ENCODE results near the gene MDH2.
"Not testable (repeated sequence)": the region's sequence is repeated elsewhere in the genome, so short reads cannot be mapped to it uniquely, and the experiment has no call there.

Gene MDH2

DNA sequence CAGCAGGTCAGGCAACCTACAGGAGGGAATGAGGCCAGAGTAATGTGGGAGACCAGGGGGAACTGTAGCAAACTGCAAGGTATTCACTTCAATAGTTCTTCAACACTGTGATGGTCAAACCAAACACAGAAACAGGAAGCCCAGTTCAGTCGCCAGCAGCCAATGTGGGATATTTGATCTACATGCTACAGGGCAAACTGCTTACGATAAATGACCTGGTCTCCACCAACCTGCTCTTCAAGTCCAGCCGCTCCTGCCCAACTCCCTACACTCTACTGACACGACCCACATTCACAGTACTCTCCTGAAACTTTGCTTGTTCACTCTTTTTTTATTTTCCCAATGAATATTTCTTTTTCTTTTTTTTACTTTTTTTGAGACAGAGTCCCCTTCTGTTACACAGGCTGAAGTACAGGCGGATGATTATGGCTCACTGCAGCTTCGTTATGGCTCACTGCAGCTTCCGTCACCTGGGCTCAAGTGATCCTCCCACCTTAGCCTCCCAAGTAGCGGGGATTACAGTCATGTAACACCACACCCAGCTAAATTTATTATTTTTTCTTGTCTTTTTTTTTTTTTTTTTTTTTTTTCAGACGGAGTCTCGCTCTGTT lies 42.1 kb downstream of the MDH2 start:
- Histone ChIP-seq H3K4me1 (ENCODE audit: control insufficient read depth in 2 of 2, insufficient read depth in 1 of 2, low read depth in 1 of 2, low read length in 2 of 2) (no peaks in the 10 kb centered on the region), H4K8ac (ENCODE audit: low read depth, low read length) (no peak overlapping the region), H3K9me3 (replicated peaks in 1 of 2; ENCODE audit: control insufficient read depth in 2 of 2, insufficient read depth in 1 of 2, low read depth in 1 of 2, low read length in 2 of 2) (no peaks in the 10 kb centered on the region), H3K27me3 (ENCODE audit: control insufficient read depth in 3 of 3, insufficient read depth in 3 of 3, low read depth in 1 of 3, low read length in 3 of 3) (no peaks in the 10 kb centered on the region), H3K14ac (ENCODE audit: low read length) (no peak overlapping the region), H3K4ac (ENCODE audit: low read length) (no peak overlapping the region), H2BK12ac (ENCODE audit: low read length) (no peak overlapping the region), H4K91ac (ENCODE audit: low read depth, low read length, poor library complexity) (no peak overlapping the region), H3K9ac (ENCODE audit: low read depth, low read length, poor library complexity) (no peak overlapping the region), H3K23ac (ENCODE audit: low read depth, low read length, poor library complexity) (no peak overlapping the region), H2BK120ac (ENCODE audit: low read depth, low read length) (no peak overlapping the region), H3K4me2 (ENCODE audit: insufficient read depth, low read length, poor library complexity, severe bottlenecking) (no peak overlapping the region), H3K18ac (ENCODE audit: low read length) (no peak overlapping the region), H2AFZ (ENCODE audit: low read length) (no peak overlapping the region), H3K36me3 (replicated peaks in 1 of 2; ENCODE audit: control insufficient read depth in 2 of 2, insufficient read depth in 2 of 2, low read length in 2 of 2) (no peaks in the 10 kb centered on the region), H2BK15ac (ENCODE audit: low read length) (no peak overlapping the region), H3K27ac (replicated peaks; ENCODE audit: low read length) (no peak overlapping the region), H3K79me1 (ENCODE audit: low read depth, low read length) (no peaks in the 10 kb centered on the region), H2AK5ac (ENCODE audit: low read depth, low read length) (no peak overlapping the region), H3K4me3 (ENCODE audit: low read length in 2 of 2) (no peak overlapping the region), H2BK5ac (ENCODE audit: low read length) (no peak overlapping the region)
- WGBS, 2 donors (ENCODE audit: extremely low coverage in 2 of 2, insufficient read length in 2 of 2, insufficient replicate concordance in 1 of 2): no CpG with 5 or more reads among the region's 10 CpGs
- DNase-seq (ENCODE audit: low spot score): no peak

- Histone ChIP-seq H3K4me1 (ENCODE audit: control insufficient read depth in 2 of 2, insufficient read depth in 1 of 2, low read depth in 1 of 2, low read length in 2 of 2) (no peaks in the 10 kb centered on the region), H2BK15ac (ENCODE audit: low read length) (no peak overlapping the region), H3K14ac (ENCODE audit: low read length) (no peak overlapping the region), H2BK12ac (ENCODE audit: low read length) (no peak overlapping the region), H3K79me1 (ENCODE audit: low read depth, low read length) (no peaks in the 10 kb centered on the region), H4K8ac (ENCODE audit: low read depth, low read length) (no peak overlapping the region), H2BK120ac (ENCODE audit: low read depth, low read length) (no peak overlapping the region), H3K4me3 (ENCODE audit: low read length in 2 of 2) (no peak overlapping the region), H3K4me2 (ENCODE audit: insufficient read depth, low read length, poor library complexity, severe bottlenecking) (no peak overlapping the region), H3K9me3 (replicated peaks in 1 of 2; ENCODE audit: control insufficient read depth in 2 of 2, insufficient read depth in 1 of 2, low read depth in 1 of 2, low read length in 2 of 2) (no peaks in the 10 kb centered on the region), H4K91ac (ENCODE audit: low read depth, low read length, poor library complexity) (no peak overlapping the region), H3K23ac (ENCODE audit: low read depth, low read length, poor library complexity) (no peak overlapping the region), H3K9ac (ENCODE audit: low read depth, low read length, poor library complexity) (no peak overlapping the region), H2BK5ac (ENCODE audit: low read length) (no peak overlapping the region), H3K18ac (ENCODE audit: low read length) (no peak overlapping the region), H2AK5ac (ENCODE audit: low read depth, low read length) (no peak overlapping the region), H2AFZ (ENCODE audit: low read length) (no peak overlapping the region), H3K27me3 (ENCODE audit: control insufficient read depth in 3 of 3, insufficient read depth in 3 of 3, low read depth in 1 of 3, low read length in 3 of 3) (no peaks in the 10 kb centered on the region), H3K36me3 (replicated peaks in 1 of 2; ENCODE audit: control insufficient read depth in 2 of 2, insufficient read depth in 2 of 2, low read length in 2 of 2) (no peaks in the 10 kb centered on the region), H3K27ac (replicated peaks; ENCODE audit: low read length) (no peak overlapping the region), H3K4ac (ENCODE audit: low read length) (no peak overlapping the region)
- WGBS, 2 donors (ENCODE audit: extremely low coverage in 2 of 2, insufficient read length in 2 of 2, insufficient replicate concordance in 1 of 2): no CpG with 5 or more reads among the region's 5 CpGs
- DNase-seq (ENCODE audit: low spot score): no peak
These were observed 43.6 kb downstream of the MDH2 start for GRCh38 chr7:76091506-76091905.

GRCh38 chr7:76093531-76093930 lies 45.6 kb downstream of the MDH2 start:
- not testable (repeated sequence) for H4K8ac ChIP-seq (ENCODE audit: low read depth, low read length); DNase-seq (ENCODE audit: low spot score); H3K27me3 ChIP-seq (ENCODE audit: control insufficient read depth in 3 of 3, insufficient read depth in 3 of 3, low read depth in 1 of 3, low read length in 3 of 3); H3K9ac ChIP-seq (ENCODE audit: low read depth, low read length, poor library complexity); H3K4ac ChIP-seq (ENCODE audit: low read length); H2BK120ac ChIP-seq (ENCODE audit: low read depth, low read length); H3K9me3 ChIP-seq (replicated peaks in 1 of 2; ENCODE audit: control insufficient read depth in 2 of 2, insufficient read depth in 1 of 2, low read depth in 1 of 2, low read length in 2 of 2); H3K14ac ChIP-seq (ENCODE audit: low read length); H2BK15ac ChIP-seq (ENCODE audit: low read length); H3K27ac ChIP-seq (replicated peaks; ENCODE audit: low read length); H2BK12ac ChIP-seq (ENCODE audit: low read length); H3K79me1 ChIP-seq (ENCODE audit: low read depth, low read length); H2BK5ac ChIP-seq (ENCODE audit: low read length); H3K4me3 ChIP-seq (ENCODE audit: low read length in 2 of 2); H3K4me1 ChIP-seq (ENCODE audit: control insufficient read depth in 2 of 2, insufficient read depth in 1 of 2, low read depth in 1 of 2, low read length in 2 of 2); H4K91ac ChIP-seq (ENCODE audit: low read depth, low read length, poor library complexity); H3K18ac ChIP-seq (ENCODE audit: low read length); H3K36me3 ChIP-seq (replicated peaks in 1 of 2; ENCODE audit: control insufficient read depth in 2 of 2, insufficient read depth in 2 of 2, low read length in 2 of 2); H2AK5ac ChIP-seq (ENCODE audit: low read depth, low read length); H2AFZ ChIP-seq (ENCODE audit: low read length); H3K4me2 ChIP-seq (ENCODE audit: insufficient read depth, low read length, poor library complexity, severe bottlenecking)
- peak overlapping the region; percentile 31 for H3K23ac ChIP-seq (ENCODE audit: low read depth, low read length, poor library complexity)
- WGBS, 2 donors (ENCODE audit: extremely low coverage in 2 of 2, insufficient read length in 2 of 2, insufficient replicate concordance in 1 of 2): no CpG with 5 or more reads among the region's 5 CpGs

DNA sequence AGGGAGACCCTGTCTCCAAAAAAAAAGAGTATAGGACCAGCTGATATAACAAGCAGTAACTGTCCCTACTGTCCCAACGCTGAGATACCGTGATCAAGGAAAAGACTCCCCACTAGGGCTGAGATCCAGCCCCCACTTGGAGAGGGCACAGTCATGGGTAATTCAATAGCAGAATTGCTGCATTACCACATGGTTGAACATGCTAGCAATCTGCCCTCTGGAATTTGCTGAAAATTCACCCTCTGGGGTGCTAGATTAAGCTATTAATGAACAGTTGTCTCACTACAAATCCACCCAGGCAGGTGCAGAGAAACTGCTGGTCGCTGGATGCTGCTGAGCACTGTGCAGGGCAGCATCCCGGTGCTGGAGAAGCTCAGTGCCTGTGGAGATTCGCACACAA lies 46.4 kb downstream of the MDH2 start:
- H3K4ac ChIP-seq (ENCODE audit: low read length); H2BK12ac ChIP-seq (ENCODE audit: low read length); H2BK15ac ChIP-seq (ENCODE audit: low read length); H2AFZ ChIP-seq (ENCODE audit: low read length); H3K4me3 ChIP-seq (ENCODE audit: low read length in 2 of 2); H4K91ac ChIP-seq (ENCODE audit: low read depth, low read length, poor library complexity); H3K9ac ChIP-seq (ENCODE audit: low read depth, low read length, poor library complexity); H3K4me2 ChIP-seq (ENCODE audit: insufficient read depth, low read length, poor library complexity, severe bottlenecking); H3K79me1 ChIP-seq (ENCODE audit: low read depth, low read length); H3K36me3 ChIP-seq (replicated peaks in 1 of 2; ENCODE audit: control insufficient read depth in 2 of 2, insufficient read depth in 2 of 2, low read length in 2 of 2); H3K23ac ChIP-seq (ENCODE audit: low read depth, low read length, poor library complexity); H2AK5ac ChIP-seq (ENCODE audit: low read depth, low read length); H3K18ac ChIP-seq (ENCODE audit: low read length); H3K4me1 ChIP-seq (ENCODE audit: control insufficient read depth in 2 of 2, insufficient read depth in 1 of 2, low read depth in 1 of 2, low read length in 2 of 2); H3K27me3 ChIP-seq (ENCODE audit: control insufficient read depth in 3 of 3, insufficient read depth in 3 of 3, low read depth in 1 of 3, low read length in 3 of 3); H3K9me3 ChIP-seq (replicated peaks in 1 of 2; ENCODE audit: control insufficient read depth in 2 of 2, insufficient read depth in 1 of 2, low read depth in 1 of 2, low read length in 2 of 2); H3K14ac ChIP-seq (ENCODE audit: low read length); H2BK5ac ChIP-seq (ENCODE audit: low read length); DNase-seq (ENCODE audit: low spot score); H3K27ac ChIP-seq (replicated peaks; ENCODE audit: low read length); H2BK120ac ChIP-seq (ENCODE audit: low read depth, low read length); H4K8ac ChIP-seq (ENCODE audit: low read depth, low read length): not testable (repeated sequence)
- no CpG with 5 or more reads among the region's 5 CpGs for WGBS, 2 donors (ENCODE audit: extremely low coverage in 2 of 2, insufficient read length in 2 of 2, insufficient replicate concordance in 1 of 2)
